Measurements from ENCODE around the gene ATCAY.

- no peak for TF ChIP-seq CTCF (conservative IDR thresholded peaks at IDR 0.05; ENCODE audit: low read depth, low read length)
- TF ChIP-seq CEBPB (IDR thresholded peaks at IDR 0.05; ENCODE audit: low read depth, low read length) = no peak
Measured at GRCh38 chr19:3842948-3843347, 37.5 kb upstream of the ATCAY start.
